B cell (primary cell): ENCODE results near the gene TMEM132E.

Experiments used
- CTCF ChIP-seq: fragments of 200-600 bp; IDR thresholded peaks from one replicate; pipeline ENCODE4 v1.8.0; 2022; ENCODE audit warnings: antibody characterized with exemption, mild to moderate bottlenecking
- EZH2 ChIP-seq: IDR thresholded peaks from 2 replicates; pipeline ENCODE4 v1.6.1; 2012; ENCODE audit warnings: borderline replicate concordance, low read depth, mild to moderate bottlenecking, moderate library complexity, low read length; ENCODE audit not compliant: insufficient read depth, poor library complexity, severe bottlenecking

DNA sequence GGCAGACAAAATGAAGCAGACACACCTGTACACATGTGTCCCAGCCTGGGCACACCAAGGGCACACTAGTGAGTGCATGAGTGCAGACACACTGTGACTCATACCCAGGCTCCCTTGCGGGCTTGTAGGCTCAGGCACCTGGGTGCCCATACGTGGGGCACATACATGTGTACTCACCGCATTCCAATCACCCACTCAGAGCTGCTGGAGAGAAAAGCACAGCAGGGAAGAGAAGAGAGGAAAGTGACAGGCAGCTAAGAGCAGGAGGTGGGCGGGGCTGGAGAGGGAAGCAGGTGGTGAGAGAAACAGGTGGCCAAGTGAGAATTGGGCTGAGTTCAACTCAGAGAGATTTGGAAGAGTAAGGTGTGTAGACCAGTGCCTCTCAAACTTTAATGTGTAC, 54.0 kb downstream of the TMEM132E start:
- TF ChIP-seq CTCF: no peak
- TF ChIP-seq EZH2: no peak
